A673 (cell line): Measurements from ENCODE around the gene ATP10A.

Source experiments
- CTCF ChIP-seq: fragments of 300-800, 200-600 bp; sonication (generic); conservative IDR thresholded peaks from 2 replicates; pipeline ENCODE4 v1.5.1; 2017; ENCODE audit warnings: low read depth, mild to moderate bottlenecking, antibody characterized with exemption, low read length, moderate library complexity, mixed read lengths
- EZH2 ChIP-seq: fragments of 200-600 bp; sonication (generic); IDR thresholded peaks from 2 replicates; pipeline ENCODE4 v1.6.1; 2017; ENCODE audit warnings: borderline replicate concordance, low read depth, mild to moderate bottlenecking, mixed read lengths, antibody characterized with exemption, low read length; ENCODE audit not compliant: poor library complexity, severe bottlenecking

GRCh38 chr15:25858952-25859760 is 4.0 kb downstream of the ATP10A start:
- TF ChIP-seq CTCF, result no peak
- TF ChIP-seq EZH2, result no peak
